ENCODE data around the gene ACD.

DNA sequence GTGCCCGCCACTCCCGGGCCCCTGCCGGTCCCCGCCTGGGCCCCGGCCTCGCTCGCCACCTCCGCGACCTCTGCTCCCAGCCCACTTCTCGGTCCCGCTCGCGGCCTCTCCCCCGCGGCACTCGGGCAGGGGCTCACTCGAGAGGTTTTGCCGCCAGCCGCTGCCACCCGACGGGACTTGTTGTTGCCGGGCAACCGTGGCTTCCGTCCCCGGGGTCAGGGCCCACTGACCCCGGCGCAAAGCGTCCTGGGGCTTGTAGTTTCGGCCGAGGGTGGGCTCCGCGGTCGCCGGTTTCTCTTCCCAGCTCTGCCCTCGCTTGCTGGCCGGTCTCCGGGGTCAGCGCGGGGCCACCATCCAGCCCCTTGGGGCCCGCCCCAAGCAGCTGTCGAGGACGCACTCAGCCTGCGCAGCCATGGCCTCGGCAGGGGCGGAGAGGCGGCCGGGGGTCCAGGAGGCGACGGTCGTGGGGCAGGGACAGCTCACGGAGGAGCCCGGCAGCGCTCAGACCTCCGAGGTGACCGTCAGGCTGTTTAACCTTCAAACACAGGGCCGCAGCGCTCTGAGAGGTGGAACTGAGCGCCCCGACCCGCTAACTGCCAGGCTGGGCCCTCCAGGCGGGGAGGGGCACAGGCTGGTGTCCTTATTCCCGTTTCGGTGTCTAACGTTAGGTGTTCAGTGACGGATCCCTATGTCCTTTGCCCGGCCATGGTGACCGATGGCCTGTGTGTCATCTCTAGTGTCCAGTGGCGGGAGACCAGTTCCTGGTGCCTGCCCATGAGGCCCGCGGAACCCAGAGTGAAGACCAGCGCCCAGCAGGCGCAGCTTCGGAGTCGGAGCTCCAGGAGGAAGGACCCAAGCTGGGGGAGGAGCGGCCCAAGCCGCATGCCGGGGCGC is 6.7 kb upstream of the ACD start, which contains the start of the genes C16orf86 and ENKD1:
- TF ChIP-seq SUZ12 (IDR thresholded peaks at IDR 0.05; ENCODE audit: extremely low read depth, insufficient read depth, insufficient read length) (no peak), YY1 (IDR thresholded peaks at IDR 0.05; ENCODE audit: insufficient read depth, insufficient read length) (no peak), ZNF274 (IDR thresholded peaks at IDR 0.05; ENCODE audit: low read depth, low read length) (no peak)

All from NT2/D1 (cell line).